GM23248 (cell line): ENCODE measurements around the gene SLC36A3. TPM values are rescaled to one million over a fixed set of nuclear protein-coding genes. Genes with fewer than 3 reads are reported as not detected.
A peak's percentile ranks its signal among the peaks of the same experiment; 100 is the strongest.

ENCODE experiments used
- DNase-seq: peaks from one replicate; pipeline ENCODE4 v3.0.0-alpha.2; 2015
- H2AFZ ChIP-seq: fragments of 200-600 bp; sonication (generic); 2 replicates; pipeline ENCODE4 v1.6.1; 2016; ENCODE audit warnings: antibody characterized with exemption
- H3F3A ChIP-seq: fragments of 200-600 bp; sonication (generic); 2 replicates; pipeline ENCODE4 v1.6.1; 2016; ENCODE audit warnings: mild to moderate bottlenecking, antibody characterized with exemption, mixed run types; ENCODE audit not compliant: insufficient read depth
- H3K27ac ChIP-seq: fragments of 200-600 bp; sonication (generic); 2 replicates; pipeline ENCODE4 v1.5.1; 2016; ENCODE audit warnings: mild to moderate bottlenecking
- H3K27me3 ChIP-seq: fragments of 200-600 bp; sonication (generic); replicated peaks from 2 replicates; pipeline ENCODE4 v1.6.1; 2016; ENCODE audit warnings: mild to moderate bottlenecking; ENCODE audit not compliant: insufficient read depth
- H3K36me3 ChIP-seq: fragments of 200-600 bp; sonication (generic); 2 replicates; pipeline ENCODE4 v1.6.1; 2016; ENCODE audit warnings: low read depth, mild to moderate bottlenecking
- H3K4me1 ChIP-seq: fragments of 200-600 bp; sonication (generic); 2 replicates; pipeline ENCODE4 v1.6.1; 2016; ENCODE audit warnings: mild to moderate bottlenecking; ENCODE audit not compliant: insufficient read depth
- H3K4me2 ChIP-seq: fragments of 200-600 bp; sonication (generic); one replicate; pipeline ENCODE4 v1.6.1; 2016; ENCODE audit warnings: mild to moderate bottlenecking; ENCODE audit not compliant: unreplicated experiment
- H3K4me3 ChIP-seq: fragments of 200-600 bp; sonication (generic); 2 replicates; pipeline ENCODE4 v1.5.1; 2016; ENCODE audit warnings: mild to moderate bottlenecking
- H3K79me2 ChIP-seq: fragments of 200-600 bp; sonication (generic); 2 replicates; pipeline ENCODE4 v1.6.1; 2016; ENCODE audit warnings: mild to moderate bottlenecking; ENCODE audit not compliant: insufficient read depth
- H3K9ac ChIP-seq: fragments of 200-600 bp; sonication (generic); 2 replicates; pipeline ENCODE4 v1.6.1; 2016; ENCODE audit warnings: mild to moderate bottlenecking
- H3K9me2 ChIP-seq: fragments of 200-600 bp; sonication (generic); 2 replicates; pipeline ENCODE4 v1.6.1; 2016; ENCODE audit warnings: mixed run types, mild to moderate bottlenecking, moderate library complexity; ENCODE audit not compliant: insufficient read depth
- H3K9me3 ChIP-seq: fragments of 200-600 bp; sonication (generic); one replicate; pipeline ENCODE4 v1.6.1; 2017; ENCODE audit warnings: low read depth
- H4K20me1 ChIP-seq: fragments of 200-600 bp; sonication (generic); 2 replicates; pipeline ENCODE4 v1.6.0; 2016; ENCODE audit not compliant: insufficient read depth
- EZH2 ChIP-seq: fragments of 200-600 bp; sonication (generic); IDR thresholded peaks from 2 replicates; pipeline ENCODE4 v1.6.1; 2018; ENCODE audit warnings: antibody characterized with exemption, mild to moderate bottlenecking; ENCODE audit not compliant: insufficient read depth, poor library complexity, severe bottlenecking
- EZH2phosphoT487 ChIP-seq: fragments of 200-600 bp; sonication (generic); IDR thresholded peaks from 2 replicates; pipeline ENCODE4 v1.6.1; 2018; ENCODE audit warnings: antibody characterized with exemption, moderate library complexity, mild to moderate bottlenecking, low read depth; ENCODE audit not compliant: insufficient read depth
- WGBS, 2 experiments: methylation state at CpG; one replicate each; pipeline ENCODE4 v1.1.6; 2015 to 2017; ENCODE audit warnings: low lambda C conversion rate in 2 of 2, low coverage in 1 of 2; ENCODE audit errors: missing lambda C conversion rate in 2 of 2; 5-methylcytosine and 5-hydroxymethylcytosine counted together
- in situ Hi-C: fragments of 300-500 bp; cut with MboI; formaldehyde crosslinking; loops from 2 replicates; pipeline ENCODE4 v1.15.0; 2020
- polyA plus RNA-seq: library from polyadenylated mRNA; unstranded; fragments of >200 nt; fragmentation: Nextera tagmentation; extraction: Ambion mirVana; gene quantifications from 2 replicates; pipeline ENCODE4 v1.2.1, GENCODE V29; 2016
- total RNA-seq: library from RNA; depleted of rRNA; stranded (reverse); fragments of >200 nt; shearing (Covaris generic); gene quantifications from 2 replicates; pipeline ENCODE4 v1.2.3, GENCODE V29; 2014

SLC36A3 gene
- total and polyA plus RNA-seq, 2 experiments from 2014 or later: not detected

DNA sequence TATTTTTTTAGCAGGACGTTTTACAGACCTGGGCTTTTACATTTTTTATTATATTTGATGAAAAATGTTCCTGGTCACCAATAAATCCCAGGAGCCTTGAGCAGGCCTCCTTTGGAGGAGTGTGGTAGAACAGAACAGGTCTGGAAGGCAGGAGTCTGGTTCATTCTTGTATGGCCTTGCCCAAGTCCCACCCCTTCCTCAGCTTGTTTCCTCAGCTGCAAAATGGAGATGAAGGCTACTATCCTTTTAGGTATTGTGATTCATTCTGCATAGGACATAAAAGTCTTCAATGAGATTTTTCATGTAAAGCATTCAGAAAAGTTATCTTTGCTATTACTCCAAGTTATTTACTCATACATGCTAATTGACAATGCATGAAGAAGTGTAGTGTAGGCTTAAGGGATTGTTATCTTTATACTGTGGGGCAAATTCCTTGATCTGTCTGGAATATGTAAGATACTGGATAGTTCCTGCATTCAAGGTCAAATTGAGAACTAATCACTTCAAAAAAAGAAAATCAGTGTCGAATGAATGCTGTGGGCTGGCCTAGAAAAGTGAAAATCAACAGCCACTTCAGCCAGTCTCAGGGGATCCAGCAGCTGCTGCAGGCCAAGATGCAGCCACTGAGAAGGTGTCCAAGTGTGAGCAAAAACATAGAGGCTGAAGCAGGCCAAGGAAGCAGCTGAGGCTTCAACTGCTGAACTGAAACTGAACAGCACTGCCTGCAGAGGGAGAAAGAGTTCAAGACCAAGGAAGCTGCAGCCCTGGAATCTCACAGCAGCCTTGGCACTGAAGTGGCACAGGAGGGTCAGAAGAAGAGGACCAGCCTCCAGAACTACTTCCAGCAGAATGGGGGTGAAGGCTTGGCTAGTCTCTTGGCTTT lies 15.5 kb upstream of the SLC36A3 start:
- no peak overlapping the region for H3K4me3 ChIP-seq
- 6 to 19% methylated on average over 2 of the region's 2 CpGs for WGBS, 2 experiments
- no peaks in the 10 kb centered on the region for H3K9me3 ChIP-seq
- no peaks in the 10 kb centered on the region for H3K9me2 ChIP-seq
- DNase-seq: peak; percentile 39
- no peaks in the 10 kb centered on the region for H3K4me1 ChIP-seq
- no peak overlapping the region for H3K4me2 ChIP-seq
- no peak for TF ChIP-seq EZH2phosphoT487
- TF ChIP-seq EZH2: no peak
- H3K9ac ChIP-seq: no peak overlapping the region
- H3F3A ChIP-seq: no peaks in the 10 kb centered on the region
- no peaks in the 10 kb centered on the region for H3K27me3 ChIP-seq
- H4K20me1 ChIP-seq: no peaks in the 10 kb centered on the region
- no peaks in the 10 kb centered on the region for H3K79me2 ChIP-seq
- in situ Hi-C loops: no loop called here
- no peaks in the 10 kb centered on the region for H3K36me3 ChIP-seq
- H3K27ac ChIP-seq: no peak overlapping the region
- no peak overlapping the region for H2AFZ ChIP-seq

DNA sequence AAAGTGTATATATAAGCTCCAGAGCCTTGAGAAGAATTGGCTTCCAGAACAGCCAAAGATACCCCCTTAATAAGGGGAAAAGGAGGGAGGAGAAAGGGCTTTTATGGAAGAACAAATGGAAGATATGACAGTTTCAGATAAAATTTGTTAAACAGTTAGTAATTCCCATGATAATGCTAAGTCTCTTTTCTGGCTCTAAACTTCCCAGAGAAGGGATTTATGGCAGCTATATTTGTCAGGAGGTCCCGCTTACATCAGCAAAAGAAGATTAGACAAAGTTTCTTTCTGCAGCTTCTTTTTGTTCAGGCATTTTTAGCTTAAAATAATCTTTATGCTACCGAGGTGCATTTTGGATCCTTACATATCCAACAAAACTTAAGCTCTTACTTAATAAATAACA lies 14.3 kb upstream of the SLC36A3 start:
- H3K4me2 ChIP-seq: no peak overlapping the region
- H3K27ac ChIP-seq: no peak overlapping the region
- DNase-seq: no peak

DNA sequence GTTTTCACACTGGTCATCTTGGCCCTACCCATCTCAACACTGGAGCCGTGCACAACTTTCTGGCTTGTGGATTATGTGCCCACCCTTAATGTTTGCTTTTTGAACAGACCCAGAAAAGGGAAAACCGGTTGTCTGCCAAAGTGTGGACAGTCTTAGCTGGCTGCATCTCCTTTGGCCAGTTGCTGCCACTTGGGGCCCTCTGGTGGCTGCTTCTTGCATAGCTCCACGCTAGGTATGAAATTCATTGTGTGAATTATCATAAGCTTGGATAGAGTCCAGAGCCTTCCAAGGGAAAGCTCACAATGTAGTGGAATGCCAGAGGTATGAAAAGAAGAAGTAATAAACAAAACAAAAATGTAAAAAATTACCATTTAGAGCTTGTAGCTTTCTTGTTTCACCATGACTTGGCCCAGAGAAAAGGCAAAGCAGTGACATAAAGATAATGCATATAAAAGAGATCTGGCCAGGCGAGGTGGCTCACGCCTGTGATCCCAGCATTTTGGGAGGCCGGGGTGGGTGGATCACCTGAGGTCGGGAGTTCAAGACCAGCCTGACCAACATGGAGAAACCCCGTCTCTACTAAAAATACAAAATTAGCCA lies 12.5 kb upstream of the SLC36A3 start:
- no peak for TF ChIP-seq EZH2phosphoT487
- no peak for TF ChIP-seq EZH2
- in situ Hi-C loops: no loop called here

More for the DNA sequence above, 14.3 kb upstream of the SLC36A3 start:
- in situ Hi-C loops: no loop called here
- Histone ChIP-seq H3K9ac (no peak overlapping the region), H3K4me3 (no peak overlapping the region), H3K27me3 (no peaks in the 10 kb centered on the region), H3K4me1 (no peaks in the 10 kb centered on the region), H3K9me2 (no peaks in the 10 kb centered on the region), H3K36me3 (no peaks in the 10 kb centered on the region), H4K20me1 (no peaks in the 10 kb centered on the region), H3K79me2 (no peaks in the 10 kb centered on the region), H2AFZ (no peak overlapping the region), H3F3A (no peaks in the 10 kb centered on the region), H3K9me3 (no peaks in the 10 kb centered on the region)
- 62 to 64% methylated on average over 2 of the region's 2 CpGs for WGBS, 2 experiments
- TF ChIP-seq EZH2phosphoT487 (no peak), EZH2 (no peak)

DNA sequence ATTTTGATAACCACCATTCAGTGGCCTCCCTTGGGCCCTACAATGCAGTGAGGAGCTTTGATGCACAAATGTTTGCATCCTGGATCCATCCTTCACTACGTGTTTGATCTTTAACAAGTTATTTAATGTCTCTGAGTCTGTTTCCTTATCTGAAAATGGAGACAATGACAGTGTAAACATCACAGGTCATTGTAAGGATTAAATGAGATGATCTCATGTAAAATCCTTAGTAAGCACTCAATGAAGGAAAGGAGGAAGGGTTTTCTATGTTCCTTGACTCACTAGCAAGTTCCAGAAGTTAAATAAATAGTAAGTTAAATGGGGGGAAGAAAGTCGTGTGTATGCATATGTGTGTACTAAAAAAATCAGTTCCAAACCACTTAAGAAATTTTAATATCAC lies 9.8 kb upstream of the SLC36A3 start:
- H2AFZ ChIP-seq: no peak overlapping the region
- in situ Hi-C loops: no loop called here
- H3K4me3 ChIP-seq: no peak overlapping the region
- H3K36me3 ChIP-seq: no peaks in the 10 kb centered on the region
- H3K4me2 ChIP-seq: no peak overlapping the region
- no peak for DNase-seq
- H3K79me2 ChIP-seq: no peaks in the 10 kb centered on the region
- H3K9me3 ChIP-seq: no peaks in the 10 kb centered on the region
- no peaks in the 10 kb centered on the region for H3K27me3 ChIP-seq
- 33 to 42% methylated on average over 2 of the region's 2 CpGs for WGBS, 2 experiments
- H3F3A ChIP-seq: no peaks in the 10 kb centered on the region
- TF ChIP-seq EZH2 (no peak), EZH2phosphoT487 (no peak)
- H4K20me1 ChIP-seq: no peaks in the 10 kb centered on the region
- H3K9ac ChIP-seq: no peak overlapping the region
- H3K9me2 ChIP-seq: no peaks in the 10 kb centered on the region
- no peak overlapping the region for H3K27ac ChIP-seq
- H3K4me1 ChIP-seq: no peaks in the 10 kb centered on the region

More for the DNA sequence above, 12.5 kb upstream of the SLC36A3 start:
- peak; percentile 84 for DNase-seq
- no peak overlapping the region for H3K27ac ChIP-seq
- no peaks in the 10 kb centered on the region for H3K9me3 ChIP-seq
- no peak overlapping the region for H2AFZ ChIP-seq
- no peaks in the 10 kb centered on the region for H3K79me2 ChIP-seq
- no peaks in the 10 kb centered on the region for H3K36me3 ChIP-seq
- no peak overlapping the region for H3K4me2 ChIP-seq
- no peak overlapping the region for H3K4me3 ChIP-seq
- no peaks in the 10 kb centered on the region for H3F3A ChIP-seq
- 39 to 45% methylated on average over 8 of the region's 8 CpGs for WGBS, 2 experiments
- H4K20me1 ChIP-seq: no peaks in the 10 kb centered on the region
- no peaks in the 10 kb centered on the region for H3K27me3 ChIP-seq
- no peak overlapping the region for H3K9ac ChIP-seq
- no peaks in the 10 kb centered on the region for H3K9me2 ChIP-seq
- H3K4me1 ChIP-seq: no peaks in the 10 kb centered on the region
